Hepatocyte (in vitro differentiated cells): ENCODE results near the gene ALDH1L1. TPM values are rescaled to one million over a fixed set of nuclear protein-coding genes. Genes with fewer than 3 reads are reported as not detected.

Experiments used
- DNase-seq: peaks from one replicate; pipeline ENCODE4 v3.0.0-alpha.2; 2016; ENCODE audit warnings: low spot score
- H2AFZ ChIP-seq: fragments of 200-600 bp; sonication (generic); 2 replicates; pipeline ENCODE4 v1.6.0; 2016; ENCODE audit warnings: antibody characterized with exemption, mild to moderate bottlenecking
- H3K27ac ChIP-seq: fragments of 200-600 bp; sonication (generic); 2 replicates; pipeline ENCODE4 v1.5.1; 2016; ENCODE audit warnings: mild to moderate bottlenecking
- H3K27me3 ChIP-seq: fragments of 200-600 bp; sonication (generic); 2 replicates; pipeline ENCODE4 v1.6.1; 2016
- H3K36me3 ChIP-seq: fragments of 200-600 bp; sonication (generic); replicated peaks from 2 replicates; pipeline ENCODE4 v1.5.1; 2016; ENCODE audit warnings: low read depth; ENCODE audit not compliant: insufficient read depth
- H3K4me1 ChIP-seq: fragments of 200-600 bp; sonication (generic); 2 replicates; pipeline ENCODE4 v1.5.1; 2016; ENCODE audit warnings: mild to moderate bottlenecking, moderate library complexity; ENCODE audit not compliant: insufficient read depth
- H3K4me2 ChIP-seq: fragments of 200-600 bp; sonication (generic); 2 replicates; pipeline ENCODE4 v1.6.0; 2016
- H3K4me3 ChIP-seq: fragments of 200-600 bp; sonication (generic); 2 replicates; pipeline ENCODE4 v1.5.1; 2016; ENCODE audit warnings: mild to moderate bottlenecking
- H3K79me2 ChIP-seq: fragments of 200-600 bp; sonication (generic); 2 replicates; pipeline ENCODE4 v1.6.0; 2017; ENCODE audit warnings: mild to moderate bottlenecking
- H3K9me2 ChIP-seq: fragments of 200-600 bp; sonication (generic); replicated peaks from 2 replicates; pipeline ENCODE4 v1.6.0; 2017; ENCODE audit warnings: mild to moderate bottlenecking; ENCODE audit not compliant: insufficient read depth
- H3K9me3 ChIP-seq: fragments of 200-600 bp; sonication (generic); 2 replicates; pipeline ENCODE4 v1.5.1; 2016; ENCODE audit warnings: low read depth, mild to moderate bottlenecking
- H4K20me1 ChIP-seq: fragments of 200-600 bp; sonication (generic); 2 replicates; pipeline ENCODE4 v1.6.0; 2016; ENCODE audit warnings: mild to moderate bottlenecking; ENCODE audit not compliant: insufficient read depth, poor library complexity, severe bottlenecking
- EZH2 ChIP-seq: fragments of 200-600 bp; sonication (generic); IDR thresholded peaks from 2 replicates; pipeline ENCODE4 v1.6.1; 2016; ENCODE audit warnings: antibody characterized with exemption, mild to moderate bottlenecking, borderline replicate concordance
- EZH2phosphoT487 ChIP-seq: fragments of 200-600 bp; sonication (generic); IDR thresholded peaks from one replicate; pipeline ENCODE4 v1.6.1; 2018; ENCODE audit warnings: antibody characterized with exemption, mild to moderate bottlenecking, low read depth, moderate library complexity; ENCODE audit not compliant: unreplicated experiment, severe bottlenecking
- WGBS: methylation state at CpG from one replicate; pipeline ENCODE4 v1.1.6; 2016; ENCODE audit warnings: low lambda C conversion rate; ENCODE audit errors: missing lambda C conversion rate; 5-methylcytosine and 5-hydroxymethylcytosine counted together
- polyA plus RNA-seq: library from polyadenylated mRNA; unstranded; fragments of >200 nt; fragmentation: Nextera tagmentation; extraction: Ambion mirVana; gene quantifications from 2 replicates; pipeline ENCODE4 v1.2.1, GENCODE V29; 2016
- total RNA-seq: library from RNA; depleted of rRNA; stranded (reverse); fragments of >200 nt; gene quantifications from 2 replicates; pipeline ENCODE4 v1.2.3, GENCODE V29; 2014
- TF ChIP-seq, protein P1 (sequence below): fragments of 200-600 bp; sonication (generic); IDR thresholded peaks from 2 replicates; pipeline ENCODE4 v1.5.1; 2016; ENCODE audit warnings: antibody characterized with exemption, mild to moderate bottlenecking; ENCODE audit not compliant: poor library complexity

Gene ALDH1L1
- total and polyA plus RNA-seq, 2 experiments from 2014 or later, result 15.9 to 22.6 TPM

DNA sequence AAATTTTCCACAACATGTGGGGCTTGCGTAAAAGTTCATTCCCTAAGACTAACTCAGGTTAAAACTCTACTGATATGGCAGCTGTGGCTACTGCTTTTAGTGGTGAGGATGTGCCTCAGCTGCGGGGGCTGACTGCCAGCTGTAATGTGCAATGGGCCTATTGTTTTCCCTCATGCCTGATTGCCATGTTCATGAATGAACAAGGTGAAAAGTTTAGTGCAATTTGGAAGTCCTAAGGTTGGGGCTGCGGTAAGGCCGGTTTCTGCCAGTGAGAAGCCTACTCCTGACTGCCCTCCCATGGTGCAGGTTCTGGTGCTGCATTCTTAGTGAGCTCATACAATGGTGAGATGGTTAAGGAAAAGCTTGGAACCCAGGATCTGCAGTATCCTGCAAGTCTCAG, 10.9 kb upstream of the ALDH1L1 start:
- 90% methylated on average over 4 of the region's 4 CpGs for WGBS
- H4K20me1 ChIP-seq, result no peaks in the 10 kb centered on the region
- H3K27ac ChIP-seq, result no peak overlapping the region

DNA sequence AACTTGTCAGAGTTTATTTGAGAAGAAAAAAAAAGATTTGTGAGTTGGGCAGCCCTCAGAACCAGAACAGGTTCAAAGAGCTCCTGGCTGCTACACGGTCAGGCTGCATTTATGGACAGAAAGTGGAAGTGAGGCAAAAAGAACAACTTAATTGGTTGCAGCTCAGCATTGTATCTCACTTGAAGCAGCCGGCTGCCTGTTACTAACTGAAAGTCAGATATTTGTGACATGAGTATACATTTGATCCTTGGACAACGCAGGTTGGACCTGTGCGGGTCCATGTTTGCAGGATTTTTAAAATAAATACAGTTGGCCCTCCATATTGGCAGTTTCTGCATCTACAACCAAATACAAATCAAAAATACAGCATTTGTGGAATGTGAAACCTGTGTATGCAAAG, 7.5 kb upstream of the ALDH1L1 start:
- no peaks in the 10 kb centered on the region for H3K4me1 ChIP-seq
- no peak overlapping the region for H2AFZ ChIP-seq
- no peaks in the 10 kb centered on the region for H3K79me2 ChIP-seq
- H3K9me2 ChIP-seq, result no peaks in the 10 kb centered on the region
- no peak overlapping the region for H3K27ac ChIP-seq
- H3K36me3 ChIP-seq, result no peaks in the 10 kb centered on the region
- no peaks in the 10 kb centered on the region for H4K20me1 ChIP-seq
- 76% methylated on average over 4 of the region's 4 CpGs for WGBS
- no peak for DNase-seq
- no peak overlapping the region for H3K4me3 ChIP-seq
- no peaks in the 10 kb centered on the region for H3K9me3 ChIP-seq
- TF ChIP-seq EZH2phosphoT487, result no peak
- no peak for TF ChIP-seq EZH2
- TF ChIP-seq, protein P1, sequence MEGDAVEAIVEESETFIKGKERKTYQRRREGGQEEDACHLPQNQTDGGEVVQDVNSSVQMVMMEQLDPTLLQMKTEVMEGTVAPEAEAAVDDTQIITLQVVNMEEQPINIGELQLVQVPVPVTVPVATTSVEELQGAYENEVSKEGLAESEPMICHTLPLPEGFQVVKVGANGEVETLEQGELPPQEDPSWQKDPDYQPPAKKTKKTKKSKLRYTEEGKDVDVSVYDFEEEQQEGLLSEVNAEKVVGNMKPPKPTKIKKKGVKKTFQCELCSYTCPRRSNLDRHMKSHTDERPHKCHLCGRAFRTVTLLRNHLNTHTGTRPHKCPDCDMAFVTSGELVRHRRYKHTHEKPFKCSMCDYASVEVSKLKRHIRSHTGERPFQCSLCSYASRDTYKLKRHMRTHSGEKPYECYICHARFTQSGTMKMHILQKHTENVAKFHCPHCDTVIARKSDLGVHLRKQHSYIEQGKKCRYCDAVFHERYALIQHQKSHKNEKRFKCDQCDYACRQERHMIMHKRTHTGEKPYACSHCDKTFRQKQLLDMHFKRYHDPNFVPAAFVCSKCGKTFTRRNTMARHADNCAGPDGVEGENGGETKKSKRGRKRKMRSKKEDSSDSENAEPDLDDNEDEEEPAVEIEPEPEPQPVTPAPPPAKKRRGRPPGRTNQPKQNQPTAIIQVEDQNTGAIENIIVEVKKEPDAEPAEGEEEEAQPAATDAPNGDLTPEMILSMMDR, result no peak
- H3K4me2 ChIP-seq, result no peak overlapping the region
- no peaks in the 10 kb centered on the region for H3K27me3 ChIP-seq

More for the DNA sequence above, 10.9 kb upstream of the ALDH1L1 start:
- Histone ChIP-seq H3K36me3 (no peaks in the 10 kb centered on the region), H3K27me3 (no peaks in the 10 kb centered on the region), H3K4me1 (no peaks in the 10 kb centered on the region), H3K9me3 (peaks cover 15% of the 10 kb centered on the region), H3K9me2 (no peaks in the 10 kb centered on the region), H3K4me3 (no peak overlapping the region), H2AFZ (no peak overlapping the region), H3K79me2 (no peaks in the 10 kb centered on the region), H3K4me2 (no peak overlapping the region)
- TF ChIP-seq, protein P1, result no peak
- TF ChIP-seq EZH2phosphoT487 (no peak), EZH2 (no peak)
- no peak for DNase-seq

DNA sequence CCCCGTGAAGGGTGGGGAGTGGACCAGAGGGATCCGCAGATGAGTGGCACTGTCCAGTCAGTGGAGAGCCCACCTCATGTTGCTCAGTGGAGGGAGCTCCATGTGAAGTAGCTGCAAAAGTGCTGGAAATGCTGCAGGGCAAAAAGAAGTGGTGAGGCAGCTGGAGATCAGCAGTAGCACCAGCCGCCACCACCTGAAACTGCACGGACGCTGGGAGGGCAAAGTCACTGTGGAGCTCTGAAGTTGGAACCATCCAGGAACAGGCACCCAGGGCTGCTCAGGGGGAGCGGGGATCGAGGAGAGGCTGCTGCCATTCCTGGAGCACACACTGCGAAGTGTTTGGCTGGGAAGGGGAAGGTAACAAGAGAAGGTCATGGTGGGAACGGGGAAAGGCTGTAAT, 6.4 kb upstream of the ALDH1L1 start:
- WGBS, result 96% methylated on average over 9 of the region's 9 CpGs
- Histone ChIP-seq H3K79me2 (no peaks in the 10 kb centered on the region), H3K27me3 (peaks cover 2% of the 10 kb centered on the region), H3K9me3 (no peaks in the 10 kb centered on the region), H3K4me2 (no peak overlapping the region), H3K4me1 (no peaks in the 10 kb centered on the region), H3K36me3 (no peaks in the 10 kb centered on the region), H3K4me3 (no peak overlapping the region), H4K20me1 (no peaks in the 10 kb centered on the region), H3K27ac (no peak overlapping the region), H3K9me2 (no peaks in the 10 kb centered on the region), H2AFZ (no peak overlapping the region)
- TF ChIP-seq EZH2phosphoT487 (no peak), EZH2 (no peak)
- TF ChIP-seq, protein P1, result no peak
- no peak for DNase-seq

DNA sequence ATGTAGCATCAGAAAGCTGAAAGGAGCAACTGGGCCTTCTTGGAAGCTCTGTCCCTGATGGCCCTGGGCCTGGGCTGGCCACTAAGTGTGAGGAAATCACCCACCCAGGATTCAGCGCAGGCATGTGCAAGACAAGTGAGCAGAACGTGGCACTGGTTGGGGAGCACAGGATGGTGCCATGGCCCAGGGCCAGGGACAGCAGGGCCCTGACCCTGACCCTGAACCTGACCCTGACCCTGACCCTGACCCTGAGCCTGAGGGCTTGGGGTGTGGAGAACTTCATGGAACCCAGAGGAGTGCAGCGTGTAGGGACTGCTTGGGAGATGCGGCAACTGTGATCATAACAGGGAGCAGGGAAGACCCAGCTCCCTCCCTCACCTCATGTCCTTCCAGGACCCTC, 5.9 kb upstream of the ALDH1L1 start:
- Histone ChIP-seq H2AFZ (no peak overlapping the region), H3K9me3 (no peaks in the 10 kb centered on the region), H3K27ac (no peak overlapping the region), H3K36me3 (no peaks in the 10 kb centered on the region), H4K20me1 (no peaks in the 10 kb centered on the region), H3K27me3 (peaks cover 5% of the 10 kb centered on the region), H3K9me2 (no peaks in the 10 kb centered on the region), H3K79me2 (no peaks in the 10 kb centered on the region), H3K4me3 (no peak overlapping the region), H3K4me2 (no peak overlapping the region), H3K4me1 (no peaks in the 10 kb centered on the region)
- WGBS, result 90% methylated on average over 4 of the region's 4 CpGs
- no peak for DNase-seq
- TF ChIP-seq, protein P1, result no peak
- TF ChIP-seq EZH2 (no peak), EZH2phosphoT487 (no peak)
